Activated CD8-positive, alpha-beta memory T cell treated with anti-CD3 and anti-CD28 coated beads, Interleukin-2, amount 50 U/mL, for 24 hours (primary cell): Measurements from ENCODE around the gene NDUFB1.

Experiments
- DNase-seq: peaks from one replicate; pipeline ENCODE4 v3.0.0-alpha.2; 2020; ENCODE audit errors: extremely low read depth

Gene NDUFB1

GRCh38 chr14:92099802-92100201, 21.7 kb downstream of the NDUFB1 start:
- DNase-seq = no peak

- no peak for DNase-seq
Measured at GRCh38 chr14:92093320-92093719, 28.2 kb downstream of the NDUFB1 start.

DNA sequence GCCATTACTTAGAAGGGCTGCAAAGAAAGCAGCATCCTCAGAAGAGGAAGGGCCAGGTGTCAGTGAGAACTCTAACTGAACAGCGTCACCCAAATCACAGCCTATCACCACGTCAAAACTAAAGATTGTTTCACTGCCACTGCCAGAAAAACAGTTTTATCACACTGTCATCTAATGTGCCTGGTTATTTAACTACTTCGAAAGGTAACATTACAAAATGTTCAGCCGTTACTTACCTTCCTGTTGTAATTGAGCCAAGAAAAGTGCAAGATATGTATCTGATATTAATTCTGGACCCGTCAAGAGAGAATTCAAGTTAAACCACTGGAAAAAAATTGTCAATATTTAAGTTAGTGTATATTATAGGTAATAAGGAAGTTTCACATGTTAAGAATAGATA, 33.0 kb downstream of the NDUFB1 start:
- no peak for DNase-seq

GRCh38 chr14:92074555-92074954, 47.0 kb downstream of the NDUFB1 start:
- no peak for DNase-seq
